Measurements from ENCODE around the gene OR8J3.

GRCh38 chr11:56140151-56140661 lies at the start of gene OR8J3:
- TF ChIP-seq POLR2A (IDR thresholded peaks at IDR 0.05) = no peak
- TF ChIP-seq, protein P1, sequence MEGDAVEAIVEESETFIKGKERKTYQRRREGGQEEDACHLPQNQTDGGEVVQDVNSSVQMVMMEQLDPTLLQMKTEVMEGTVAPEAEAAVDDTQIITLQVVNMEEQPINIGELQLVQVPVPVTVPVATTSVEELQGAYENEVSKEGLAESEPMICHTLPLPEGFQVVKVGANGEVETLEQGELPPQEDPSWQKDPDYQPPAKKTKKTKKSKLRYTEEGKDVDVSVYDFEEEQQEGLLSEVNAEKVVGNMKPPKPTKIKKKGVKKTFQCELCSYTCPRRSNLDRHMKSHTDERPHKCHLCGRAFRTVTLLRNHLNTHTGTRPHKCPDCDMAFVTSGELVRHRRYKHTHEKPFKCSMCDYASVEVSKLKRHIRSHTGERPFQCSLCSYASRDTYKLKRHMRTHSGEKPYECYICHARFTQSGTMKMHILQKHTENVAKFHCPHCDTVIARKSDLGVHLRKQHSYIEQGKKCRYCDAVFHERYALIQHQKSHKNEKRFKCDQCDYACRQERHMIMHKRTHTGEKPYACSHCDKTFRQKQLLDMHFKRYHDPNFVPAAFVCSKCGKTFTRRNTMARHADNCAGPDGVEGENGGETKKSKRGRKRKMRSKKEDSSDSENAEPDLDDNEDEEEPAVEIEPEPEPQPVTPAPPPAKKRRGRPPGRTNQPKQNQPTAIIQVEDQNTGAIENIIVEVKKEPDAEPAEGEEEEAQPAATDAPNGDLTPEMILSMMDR (IDR thresholded peaks at IDR 0.05) = no peak
